Loucy (cell line): ENCODE measurements around the gene RUNX1.
A peak's percentile ranks its signal among the peaks of the same experiment; 100 is the strongest.

Experiments
- H2AFZ ChIP-seq: fragments of 200-600 bp; sonication (generic); 2 replicates; pipeline ENCODE4 v1.6.0; 2016; ENCODE audit warnings: antibody characterized with exemption, mild to moderate bottlenecking, low read length, moderate library complexity
- H3F3A ChIP-seq: fragments of 200-600 bp; 2 replicates; pipeline ENCODE4 v1.6.0; 2016; ENCODE audit warnings: antibody characterized with exemption, low read depth, mild to moderate bottlenecking
- H3K27me3 ChIP-seq: fragments of 200-600 bp; sonication (generic); 2 replicates; pipeline ENCODE4 v1.6.1; 2014; ENCODE audit warnings: low read length, mild to moderate bottlenecking; ENCODE audit not compliant: insufficient read depth, poor library complexity, severe bottlenecking
- H3K36me3 ChIP-seq: fragments of 200-600 bp; sonication (generic); 2 replicates; pipeline ENCODE4 v1.6.1; 2016; ENCODE audit warnings: low read length; ENCODE audit not compliant: insufficient read depth
- H3K4me1 ChIP-seq: fragments of 200-600 bp; sonication (generic); 2 replicates; pipeline ENCODE4 v1.5.1; 2014; ENCODE audit warnings: low read length, mild to moderate bottlenecking; ENCODE audit not compliant: insufficient read depth, poor library complexity, severe bottlenecking
- H3K4me2 ChIP-seq: fragments of 200-600 bp; sonication (generic); 2 replicates; pipeline ENCODE4 v1.6.0; 2014; ENCODE audit warnings: antibody characterized with exemption, low read length, low read depth, mild to moderate bottlenecking; ENCODE audit not compliant: poor library complexity, severe bottlenecking
- H3K4me3 ChIP-seq: fragments of 200-600 bp; sonication (generic); 2 replicates; pipeline ENCODE4 v1.5.1; 2014; ENCODE audit warnings: low read length, mild to moderate bottlenecking, mixed read lengths; ENCODE audit not compliant: poor library complexity, severe bottlenecking
- H3K79me2 ChIP-seq: fragments of 200-600 bp; sonication (generic); 2 replicates; pipeline ENCODE4 v1.6.1; 2014; ENCODE audit warnings: low read length; ENCODE audit not compliant: insufficient read depth
- H3K9ac ChIP-seq: fragments of 200-600 bp; sonication (generic); 2 replicates; pipeline ENCODE4 v1.6.0; 2014; ENCODE audit warnings: mild to moderate bottlenecking, low read depth, low read length, moderate library complexity; ENCODE audit not compliant: poor library complexity, severe bottlenecking
- H3K9me2 ChIP-seq: fragments of 200-600 bp; sonication (generic); replicated peaks from 2 replicates; pipeline ENCODE4 v1.6.1; 2016; ENCODE audit warnings: low read depth, low read length, mixed read lengths
- H3K9me3 ChIP-seq: fragments of 200-600 bp; sonication (generic); 2 replicates; pipeline ENCODE4 v1.6.1; 2014; ENCODE audit warnings: mild to moderate bottlenecking, antibody characterized with exemption, low read length, low read depth; ENCODE audit not compliant: insufficient read depth
- H4K20me1 ChIP-seq: fragments of 200-600 bp; sonication (generic); 2 replicates; pipeline ENCODE4 v1.6.0; 2014; ENCODE audit warnings: antibody characterized with exemption, low read length, mild to moderate bottlenecking; ENCODE audit not compliant: insufficient read depth, poor library complexity, severe bottlenecking
- EZH2phosphoT487 ChIP-seq: fragments of 200-600 bp; IDR thresholded peaks from 2 replicates; pipeline ENCODE4 v1.6.1; 2018; ENCODE audit warnings: antibody characterized with exemption, mild to moderate bottlenecking, moderate library complexity, borderline replicate concordance
- TF ChIP-seq, protein P1 (sequence below): fragments of 200-600 bp; sonication (generic); conservative IDR thresholded peaks from 2 replicates; pipeline ENCODE4 v1.5.1; 2014; ENCODE audit warnings: mild to moderate bottlenecking, antibody characterized with exemption, low read length

Gene RUNX1

DNA sequence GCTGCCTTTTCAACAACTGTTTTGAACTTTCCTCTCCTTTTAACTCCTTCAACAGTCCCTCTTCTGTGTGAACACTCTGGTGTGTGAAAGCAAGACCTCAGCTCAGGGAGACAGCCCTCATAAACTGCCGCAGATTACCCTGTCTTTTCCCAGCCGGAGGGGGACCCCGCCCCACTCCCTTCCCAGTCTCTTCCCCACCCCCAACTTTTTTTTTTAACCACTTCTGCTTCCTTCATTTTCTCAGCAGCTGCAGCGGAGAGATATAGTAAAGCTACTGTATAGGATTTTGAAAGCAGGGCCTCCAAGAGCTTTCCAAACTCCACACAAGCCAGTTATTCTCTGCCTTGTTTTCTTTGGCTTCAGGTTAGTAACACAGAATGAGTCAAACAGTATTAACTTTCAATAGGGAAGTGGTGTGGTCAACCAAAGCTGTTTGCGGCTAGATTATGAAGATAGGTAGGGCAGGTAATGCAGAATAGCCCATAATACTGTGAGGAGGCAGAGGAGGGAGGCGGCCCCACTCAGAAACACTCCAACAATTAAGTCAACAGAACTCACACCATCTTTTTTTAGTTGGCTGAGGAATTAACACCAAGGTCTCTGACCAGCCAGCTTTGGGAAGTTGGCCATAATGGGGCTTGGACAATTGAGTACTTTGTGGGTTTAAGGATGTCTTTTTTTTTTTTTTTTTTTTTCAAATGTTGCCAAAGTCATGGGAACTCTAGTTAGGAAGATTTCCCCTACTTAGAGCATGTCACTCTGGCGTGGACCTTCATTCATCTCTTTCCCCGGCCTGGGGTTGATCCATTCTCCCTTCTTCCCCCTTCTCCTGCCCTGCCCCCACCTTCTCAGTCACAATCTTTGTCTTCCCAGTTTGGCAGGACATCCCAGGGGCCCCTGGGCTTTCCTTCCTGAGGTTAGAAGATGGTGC lies 203.3 kb downstream of the RUNX1 start:
- TF ChIP-seq, protein P1, sequence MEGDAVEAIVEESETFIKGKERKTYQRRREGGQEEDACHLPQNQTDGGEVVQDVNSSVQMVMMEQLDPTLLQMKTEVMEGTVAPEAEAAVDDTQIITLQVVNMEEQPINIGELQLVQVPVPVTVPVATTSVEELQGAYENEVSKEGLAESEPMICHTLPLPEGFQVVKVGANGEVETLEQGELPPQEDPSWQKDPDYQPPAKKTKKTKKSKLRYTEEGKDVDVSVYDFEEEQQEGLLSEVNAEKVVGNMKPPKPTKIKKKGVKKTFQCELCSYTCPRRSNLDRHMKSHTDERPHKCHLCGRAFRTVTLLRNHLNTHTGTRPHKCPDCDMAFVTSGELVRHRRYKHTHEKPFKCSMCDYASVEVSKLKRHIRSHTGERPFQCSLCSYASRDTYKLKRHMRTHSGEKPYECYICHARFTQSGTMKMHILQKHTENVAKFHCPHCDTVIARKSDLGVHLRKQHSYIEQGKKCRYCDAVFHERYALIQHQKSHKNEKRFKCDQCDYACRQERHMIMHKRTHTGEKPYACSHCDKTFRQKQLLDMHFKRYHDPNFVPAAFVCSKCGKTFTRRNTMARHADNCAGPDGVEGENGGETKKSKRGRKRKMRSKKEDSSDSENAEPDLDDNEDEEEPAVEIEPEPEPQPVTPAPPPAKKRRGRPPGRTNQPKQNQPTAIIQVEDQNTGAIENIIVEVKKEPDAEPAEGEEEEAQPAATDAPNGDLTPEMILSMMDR, result no peak
- no peak for TF ChIP-seq EZH2phosphoT487
- Histone ChIP-seq H3K79me2 (peaks cover 73% of the 10 kb centered on the region), H3K27me3 (no peaks in the 10 kb centered on the region), H3F3A (peaks cover 4% of the 10 kb centered on the region; the same call in 1 of the 2 replicates), H3K9ac (peak overlapping the region; percentile 25), H2AFZ (no peak overlapping the region), H3K36me3 (peaks cover 93% of the 10 kb centered on the region), H3K4me3 (no peak overlapping the region), H3K4me2 (no peak overlapping the region), H3K4me1 (peaks cover 11% of the 10 kb centered on the region), H3K9me2 (no peaks in the 10 kb centered on the region), H3K9me3 (no peaks in the 10 kb centered on the region), H4K20me1 (peaks cover 94% of the 10 kb centered on the region)

DNA sequence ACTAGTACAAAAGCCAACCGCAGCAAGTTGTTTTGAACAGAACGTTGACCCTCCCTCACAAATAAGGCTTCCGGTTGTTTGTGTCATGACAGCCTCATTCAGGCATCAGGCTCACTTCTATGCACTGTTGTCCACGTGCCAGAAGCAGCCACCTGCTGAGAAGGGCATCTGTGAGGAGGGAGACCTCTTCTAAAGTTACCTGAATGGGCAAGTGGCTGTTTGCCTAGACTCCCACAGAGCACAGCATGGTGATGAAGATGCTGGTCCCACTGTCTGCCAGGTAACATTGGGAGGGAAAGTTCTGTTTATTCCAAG lies 204.2 kb downstream of the RUNX1 start:
- peaks cover 73% of the 10 kb centered on the region for H3K79me2 ChIP-seq
- no peak overlapping the region for H3K9ac ChIP-seq
- TF ChIP-seq, protein P1, result no peak
- TF ChIP-seq EZH2phosphoT487, result no peak
- H4K20me1 ChIP-seq, result peaks cover 93% of the 10 kb centered on the region
- no peak overlapping the region for H3K4me3 ChIP-seq
- no peaks in the 10 kb centered on the region for H3K9me3 ChIP-seq
- H3K4me1 ChIP-seq, result peaks cover 11% of the 10 kb centered on the region
- H3F3A ChIP-seq, result peaks cover 4% of the 10 kb centered on the region; the same call in 1 of the 2 replicates
- H2AFZ ChIP-seq, result no peak overlapping the region
- no peaks in the 10 kb centered on the region for H3K27me3 ChIP-seq
- H3K4me2 ChIP-seq, result no peak overlapping the region
- no peaks in the 10 kb centered on the region for H3K9me2 ChIP-seq
- peaks cover 94% of the 10 kb centered on the region for H3K36me3 ChIP-seq

DNA sequence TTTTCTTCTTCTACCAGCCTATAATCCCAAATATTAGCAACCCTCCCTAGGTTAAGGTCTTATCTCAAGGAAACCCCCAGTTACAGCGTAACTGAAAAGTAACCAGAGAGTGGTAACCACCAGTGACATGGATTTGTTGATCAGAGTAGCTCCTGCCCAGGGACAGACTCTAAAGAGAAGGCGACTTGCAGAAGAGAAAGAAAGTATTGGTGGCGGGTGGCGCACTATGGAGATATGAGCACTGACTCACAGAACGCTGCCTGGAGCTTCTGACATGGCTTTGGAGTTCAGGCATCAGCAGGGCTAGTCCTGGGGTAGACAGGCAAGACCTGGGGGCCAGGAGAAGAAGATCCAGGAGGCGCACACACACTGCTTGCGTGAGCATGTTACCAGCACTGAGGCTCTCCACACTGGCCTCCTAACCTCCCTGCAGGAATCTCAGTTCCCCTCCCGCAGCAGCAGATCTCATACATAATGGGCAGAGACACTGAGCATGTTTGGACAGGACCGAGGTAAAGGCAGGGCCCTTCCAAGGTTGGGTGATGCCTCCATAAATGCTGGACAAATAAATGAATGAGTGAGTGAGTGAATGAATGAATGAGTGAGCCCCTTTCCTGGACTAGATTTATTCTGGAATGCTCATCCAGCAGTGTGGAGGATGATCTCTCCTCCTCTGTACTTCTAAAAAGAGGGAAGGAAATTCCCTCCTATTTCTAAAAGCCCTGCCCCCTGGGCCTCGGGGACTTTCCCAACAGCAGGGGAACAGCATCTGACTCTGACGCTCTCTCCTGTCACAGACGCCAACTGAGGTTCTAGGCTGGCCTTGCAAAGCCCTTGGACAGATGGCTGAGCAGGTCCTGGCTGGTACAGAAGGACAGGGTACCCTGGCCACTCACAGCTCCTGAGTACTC lies 204.8 kb downstream of the RUNX1 start:
- no peak overlapping the region for H3K9ac ChIP-seq
- H3K27me3 ChIP-seq, result no peaks in the 10 kb centered on the region
- no peaks in the 10 kb centered on the region for H3K9me2 ChIP-seq
- H3F3A ChIP-seq, result peaks cover 4% of the 10 kb centered on the region; the same call in 1 of the 2 replicates
- H4K20me1 ChIP-seq, result peaks cover 93% of the 10 kb centered on the region
- peaks cover 78% of the 10 kb centered on the region for H3K79me2 ChIP-seq
- no peak overlapping the region for H3K4me2 ChIP-seq
- no peak overlapping the region for H3K4me3 ChIP-seq
- H3K9me3 ChIP-seq, result no peaks in the 10 kb centered on the region
- no peak for TF ChIP-seq EZH2phosphoT487
- TF ChIP-seq, protein P1, result no peak
- peaks cover 11% of the 10 kb centered on the region for H3K4me1 ChIP-seq
- no peak overlapping the region for H2AFZ ChIP-seq
- H3K36me3 ChIP-seq, result peaks cover 95% of the 10 kb centered on the region
